IPS-NIHi7 (cell line): ENCODE data around the gene ZNF282.

ENCODE experiments used
- DNase-seq: peaks from one replicate; pipeline ENCODE4 v3.0.0; 2012; ENCODE audit warnings: mixed read lengths; ENCODE audit errors: extremely low spot score

The ZNF282 gene

GRCh38 chr7:149195180-149196150, at the start of gene ZNF282:
TSS of gene ZNF282 (plus strand) at chr7:149195546. CDS start at chr7:149195590, 44 bp downstream.
- peak; percentile 98 for DNase-seq

- peak; percentile 93 for DNase-seq
Measured at GRCh38 chr7:149147072-149147751, 48.1 kb upstream of the ZNF282 start, which contains the start of gene ZNF398. TSS of gene ZNF398 (plus strand) at chr7:149147453. CDS start at chr7:149147743, 290 bp downstream.

GRCh38 chr7:149147752-149148653, 47.3 kb upstream of the ZNF282 start:
- DNase-seq = peak; percentile 45

GRCh38 chr7:149150981-149151380, 44.4 kb upstream of the ZNF282 start:
- no peak for DNase-seq

- DNase-seq = no peak
Measured at GRCh38 chr7:149153346-149153745, 42.0 kb upstream of the ZNF282 start.

GRCh38 chr7:149154056-149154455, 41.3 kb upstream of the ZNF282 start:
- no peak for DNase-seq

- DNase-seq = no peak
Measured at GRCh38 chr7:149156898-149157297, 38.4 kb upstream of the ZNF282 start.

- no peak for DNase-seq
Measured at GRCh38 chr7:149161241-149161848, 34.0 kb upstream of the ZNF282 start.

GRCh38 chr7:149166142-149166541, 29.2 kb upstream of the ZNF282 start:
- DNase-seq = no peak

- no peak for DNase-seq
Measured at GRCh38 chr7:149166630-149167352, 28.6 kb upstream of the ZNF282 start.

- no peak for DNase-seq
Measured at GRCh38 chr7:149171892-149172533, 23.3 kb upstream of the ZNF282 start.

GRCh38 chr7:149172534-149172920, 22.8 kb upstream of the ZNF282 start:
- DNase-seq = no peak

GRCh38 chr7:149175150-149175549, 20.2 kb upstream of the ZNF282 start:
- no peak for DNase-seq

- no peak for DNase-seq
Measured at GRCh38 chr7:149179241-149179640, 16.1 kb upstream of the ZNF282 start.

GRCh38 chr7:149180722-149181449, 14.5 kb upstream of the ZNF282 start:
- no peak for DNase-seq

GRCh38 chr7:149181450-149181790, 13.9 kb upstream of the ZNF282 start:
- DNase-seq = no peak

- DNase-seq = no peak
Measured at GRCh38 chr7:149184274-149184673, 11.1 kb upstream of the ZNF282 start.

- no peak for DNase-seq
Measured at GRCh38 chr7:149188213-149188612, 7.1 kb upstream of the ZNF282 start.

- DNase-seq = no peak
Measured at GRCh38 chr7:149188637-149189259, 6.6 kb upstream of the ZNF282 start.
